Measurements from ENCODE around the gene PIK3C2A.

- TF ChIP-seq ZFP30 (CRISPR knock-in tag; IDR thresholded peaks at IDR 0.05) (no peak), GLIS3 (CRISPR knock-in tag; IDR thresholded peaks at IDR 0.05) (no peak), ZNF565 (CRISPR knock-in tag; conservative IDR thresholded peaks at IDR 0.05; ENCODE audit: low read depth) (no peak), BACH2 (CRISPR knock-in tag; IDR thresholded peaks at IDR 0.05; ENCODE audit: borderline replicate concordance) (no peak), ZFP3 (CRISPR knock-in tag; IDR thresholded peaks at IDR 0.05) (no peak), SNAI2 (CRISPR knock-in tag; IDR thresholded peaks at IDR 0.05) (no peak)
- TF ChIP-seq, protein P1, sequence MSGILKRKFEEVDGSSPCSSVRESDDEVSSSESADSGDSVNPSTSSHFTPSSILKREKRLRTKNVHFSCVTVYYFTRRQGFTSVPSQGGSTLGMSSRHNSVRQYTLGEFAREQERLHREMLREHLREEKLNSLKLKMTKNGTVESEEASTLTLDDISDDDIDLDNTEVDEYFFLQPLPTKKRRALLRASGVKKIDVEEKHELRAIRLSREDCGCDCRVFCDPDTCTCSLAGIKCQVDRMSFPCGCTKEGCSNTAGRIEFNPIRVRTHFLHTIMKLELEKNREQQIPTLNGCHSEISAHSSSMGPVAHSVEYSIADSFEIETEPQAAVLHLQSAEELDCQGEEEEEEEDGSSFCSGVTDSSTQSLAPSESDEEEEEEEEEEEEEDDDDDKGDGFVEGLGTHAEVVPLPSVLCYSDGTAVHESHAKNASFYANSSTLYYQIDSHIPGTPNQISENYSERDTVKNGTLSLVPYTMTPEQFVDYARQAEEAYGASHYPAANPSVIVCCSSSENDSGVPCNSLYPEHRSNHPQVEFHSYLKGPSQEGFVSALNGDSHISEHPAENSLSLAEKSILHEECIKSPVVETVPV (CRISPR knock-in tag; IDR thresholded peaks at IDR 0.05): no peak
Observed at GRCh38 chr11:17230867-17231851, 23.4 kb upstream of the PIK3C2A start.
